Keratinocyte (primary cell): Measurements from ENCODE around the gene MIDN. TPM values are rescaled to one million over a fixed set of nuclear protein-coding genes. Genes with fewer than 3 reads are reported as not detected.
A peak's percentile ranks its signal among the peaks of the same experiment; 100 is the strongest.

Experiments
- DNase-seq: peaks from one replicate; pipeline ENCODE4 v3.0.0-alpha.2; 2011; ENCODE audit warnings: low read depth, missing footprints, low spot score
- FAIRE-seq: peaks from 2 replicates; lab custom pipeline; 2011; peaks lifted over from hg19 to GRCh38; lab: Jason Lieb, UNC
- H2AFZ ChIP-seq: 2 replicates; pipeline ENCODE4 v1.6.0; 2012; ENCODE audit warnings: low read length, control low read depth, inconsistent platforms; ENCODE audit not compliant: control insufficient read depth
- H3K27ac ChIP-seq: 2 replicates; pipeline ENCODE4 v1.5.1; 2011; ENCODE audit warnings: low read length; ENCODE audit not compliant: control insufficient read depth, insufficient read depth
- H3K27me3 ChIP-seq: 3 replicates; pipeline ENCODE4 v1.6.0; 2011; ENCODE audit warnings: low read length; ENCODE audit not compliant: control insufficient read depth, insufficient read depth; ENCODE audit errors: extremely low read depth
- H3K36me3 ChIP-seq, 2 experiments: 2 replicates in 1 of 2; 3 replicates in 1 of 2; pipeline ENCODE4 v1.5.1; 2011; ENCODE audit warnings: low read length in 2 of 2, mild to moderate bottlenecking in 1 of 2; ENCODE audit not compliant: control insufficient read depth in 2 of 2, insufficient read depth in 2 of 2; ENCODE audit errors: extremely low read depth in 1 of 2
- H3K4me1 ChIP-seq: 3 replicates; pipeline ENCODE4 v1.5.1; 2011; ENCODE audit warnings: low read length; ENCODE audit not compliant: control insufficient read depth, insufficient read depth; ENCODE audit errors: extremely low read depth
- H3K4me2 ChIP-seq: 3 replicates; pipeline ENCODE4 v1.6.0; 2011; ENCODE audit warnings: low read depth, low read length; ENCODE audit not compliant: control insufficient read depth, insufficient read depth; ENCODE audit errors: extremely low read depth
- H3K4me3 ChIP-seq, 3 experiments: fragments of 200-600 bp in 1 of 3; sonication (generic) in 1 of 3; 2 replicates in 2 of 3; 3 replicates in 1 of 3; pipeline ENCODE4 v1.5.1; 2011 to 2016; ENCODE audit warnings: low read length in 3 of 3, mild to moderate bottlenecking in 3 of 3, control low read depth in 2 of 3, inconsistent platforms in 1 of 3, low read depth in 1 of 3, mixed read lengths in 1 of 3, mixed run types in 1 of 3, moderate library complexity in 1 of 3; ENCODE audit not compliant: control insufficient read depth in 2 of 3, insufficient read depth in 2 of 3; ENCODE audit errors: extremely low read depth in 1 of 3
- H3K79me2 ChIP-seq: 2 replicates; pipeline ENCODE4 v1.6.0; 2012; ENCODE audit warnings: low read length; ENCODE audit not compliant: control insufficient read depth, insufficient read depth
- H3K9ac ChIP-seq: 3 replicates; pipeline ENCODE4 v1.6.0; 2011; ENCODE audit warnings: low read length; ENCODE audit not compliant: control insufficient read depth, insufficient read depth; ENCODE audit errors: extremely low read depth
- H3K9me1 ChIP-seq: 3 replicates; pipeline ENCODE4 v1.6.0; 2011; ENCODE audit warnings: low read length; ENCODE audit not compliant: control insufficient read depth, insufficient read depth; ENCODE audit errors: extremely low read depth
- H3K9me3 ChIP-seq: 2 replicates; pipeline ENCODE4 v1.5.1; 2012; ENCODE audit warnings: low read depth, low read length; ENCODE audit not compliant: control insufficient read depth
- H4K20me1 ChIP-seq: 3 replicates; pipeline ENCODE4 v1.6.0; 2011; ENCODE audit warnings: low read length; ENCODE audit not compliant: control insufficient read depth, insufficient read depth; ENCODE audit errors: extremely low read depth
- CTCF ChIP-seq, 3 experiments: IDR thresholded peaks in 1 of 3; conservative IDR thresholded peaks in 1 of 3; optimal IDR thresholded peaks in 1 of 3; 2 replicates in 2 of 3; 3 replicates in 1 of 3; pipeline versions ENCODE3 to v1.5.1; 2011; ENCODE audit warnings: low read length in 3 of 3, mild to moderate bottlenecking in 3 of 3, moderate library complexity in 2 of 3, control low read depth in 1 of 3, inconsistent platforms in 1 of 3; ENCODE audit not compliant: insufficient read depth in 2 of 3; ENCODE audit errors: extremely low read depth in 1 of 3
- EZH2 ChIP-seq: IDR thresholded peaks from one replicate; pipeline ENCODE4 v1.6.1; 2012; ENCODE audit warnings: inconsistent platforms, mild to moderate bottlenecking, low read length, moderate library complexity
- dilution Hi-C: fragments of 300-500 bp; cut with MboI; formaldehyde crosslinking; loops from one replicate; pipeline ENCODE4 v1.7.0; 2020; ENCODE audit warnings: low sequenced_read_pairs; ENCODE audit not compliant: extremely low pct_ligation_motif_present
- polyA plus RNA-seq, 5 experiments: library from polyadenylated mRNA; depleted of rRNA in 3 of 5; stranded (reverse) in 3 of 5; stranded (forward) in 1 of 5; unstranded in 1 of 5; fragments of >200 nt; gene quantifications; 1 replicate in 1 of 5; 2 replicates in 3 of 5; 3 replicates in 1 of 5; pipeline versions ENCODE4 v1.2.1 to v1.2.3, GENCODE V29; 2011 to 2012; ENCODE audit warnings: missing spikeins in 2 of 5, low read depth in 1 of 5, low replicate concordance in 1 of 5

The MIDN gene
- polyA plus RNA-seq, 1 donor (not counting 4 experiments of a cell fraction or from before 2014, with no cell fraction given), result 4.7 TPM

GRCh38 chr19:1259206-1259875, 11.0 kb downstream of the MIDN start:
- dilution Hi-C loops, result no loop called here
- DNase-seq (no peak), FAIRE-seq (no peak)
- peaks cover 18% of the 10 kb centered on the region for H4K20me1 ChIP-seq
- peaks cover 32% of the 10 kb centered on the region for H3K79me2 ChIP-seq
- TF ChIP-seq CTCF (optimal IDR thresholded peaks at IDR 0.05 in 1 of 3, IDR thresholded peaks at IDR 0.05 in 1 of 3, conservative IDR thresholded peaks at IDR 0.05 in 1 of 3; ENCODE audit: extremely low read depth in 1 of 3, insufficient read depth in 2 of 3, low read length in 3 of 3), result no peak
- no peak for TF ChIP-seq EZH2
- peak overlapping the region; percentile 52 for H3K9ac ChIP-seq
- H3K9me1 ChIP-seq, result no peaks in the 10 kb centered on the region
- H3K27me3 ChIP-seq, result no peaks in the 10 kb centered on the region
- H3K36me3 ChIP-seq, result peaks cover 24 to 38% of the 10 kb centered on the region in 2 experiments
- H3K4me3 ChIP-seq, result peak overlapping the region in 1 of 3 experiments; percentile 2
- peak overlapping the region; percentile 58 for H3K27ac ChIP-seq
- H3K4me1 ChIP-seq, result peaks cover 57% of the 10 kb centered on the region
- H3K9me3 ChIP-seq, result no peaks in the 10 kb centered on the region
- H2AFZ ChIP-seq, result no peak overlapping the region
- H3K4me2 ChIP-seq, result peak overlapping the region; percentile 54

GRCh38 chr19:1259876-1260748, 11.7 kb downstream of the MIDN start:
- H3K9me3 ChIP-seq, result no peaks in the 10 kb centered on the region
- peaks cover 62% of the 10 kb centered on the region for H3K4me1 ChIP-seq

More at GRCh38 chr19:1259876-1260748, 11.7 kb downstream of the MIDN start:
- Histone ChIP-seq H3K4me2 (peak overlapping the region; percentile 22), H4K20me1 (peaks cover 12% of the 10 kb centered on the region), H3K27me3 (no peaks in the 10 kb centered on the region), H3K4me3 (no peak overlapping the region), H3K9ac (peak overlapping the region; percentile 52), H3K9me1 (peaks cover 2% of the 10 kb centered on the region), H3K36me3 (peaks cover 17 to 36% of the 10 kb centered on the region in 2 experiments), H3K27ac (peak overlapping the region; percentile 58), H2AFZ (no peak overlapping the region), H3K79me2 (peaks cover 24% of the 10 kb centered on the region)
- TF ChIP-seq CTCF (optimal IDR thresholded peaks at IDR 0.05 in 1 of 3, IDR thresholded peaks at IDR 0.05 in 1 of 3, conservative IDR thresholded peaks at IDR 0.05 in 1 of 3; ENCODE audit: extremely low read depth in 1 of 3, insufficient read depth in 2 of 3, low read length in 3 of 3), result no peak
- TF ChIP-seq EZH2, result no peak
- DNase-seq (no peak), FAIRE-seq (no peak)
- dilution Hi-C loops, result no loop called here
